Right lobe of liver (tissue), 6 donors: ENCODE results near the gene MGME1. TPM values are rescaled to one million over a fixed set of nuclear protein-coding genes. Genes with fewer than 3 reads are reported as not detected.

Experiments used
- ATAC-seq, 4 donors: fragments of 200-7000 bp; cut with Tn5 transposase; one replicate each; pipeline ENCODE4 v1.9.1; 2020; ENCODE audit warnings: mild to moderate bottlenecking in 4 of 4, moderate library complexity in 4 of 4
- DNase-seq, 3 donors: peaks; one replicate each; pipeline ENCODE4 v3.0.0-alpha.2; 2020
- H3K27ac ChIP-seq, 3 donors: fragments of 200-600 bp; one replicate each; pipeline ENCODE4 v1.8.0; 2022
- H3K27me3 ChIP-seq, 2 donors: fragments of 200-600 bp; one replicate each; pipeline ENCODE4 v1.8.0; 2022
- H3K36me3 ChIP-seq, 4 donors: fragments of 200-600 bp; sonication (generic) in 1 of 4; one replicate each; pipeline versions ENCODE4 v1.5.1 to v1.8.0; 2017 to 2022; ENCODE audit warnings: control low read depth in 1 of 4
- H3K4me1 ChIP-seq, 4 donors: fragments of 200-600 bp; sonication (generic) in 1 of 4; one replicate each; pipeline versions ENCODE4 v1.5.1 to v1.8.0; 2017 to 2022; ENCODE audit warnings: control low read depth in 1 of 4
- H3K4me3 ChIP-seq, 3 donors: fragments of 200-600 bp; one replicate each; pipeline ENCODE4 v1.8.0; 2022
- H3K9me3 ChIP-seq, 4 donors: fragments of 200-600 bp; sonication (generic) in 1 of 4; one replicate each; pipeline versions ENCODE4 v1.5.1 to v1.8.0; 2017 to 2022; ENCODE audit warnings: control low read depth in 1 of 4
- CTCF ChIP-seq, 4 donors: fragments of 200-600 bp in 3 of 4; fragments of 450-650 bp in 1 of 4; IDR thresholded peaks; one replicate each; pipeline versions ENCODE4 v1.5.1 to v1.8.0; 2016 to 2022; ENCODE audit warnings: antibody characterized with exemption in 4 of 4, mild to moderate bottlenecking in 2 of 4
- POLR2A ChIP-seq: fragments of 450-650 bp; IDR thresholded peaks from one replicate; pipeline ENCODE4 v1.6.1; 2017; ENCODE audit warnings: antibody characterized with exemption, mild to moderate bottlenecking
- WGBS: methylation state at CpG from one replicate; pipeline ENCODE4 v1.1.6; 2018; ENCODE audit warnings: low coverage, low lambda C conversion rate; ENCODE audit not compliant: insufficient coverage; ENCODE audit errors: missing lambda C conversion rate; 5-methylcytosine and 5-hydroxymethylcytosine counted together
- intact Hi-C, 2 donors: fragments of 100-400 bp; cut with DNase I; formaldehyde crosslinking; loops; one replicate each; pipeline versions ENCODE4 v1.11.2 to v1.14.1; 2022
- total RNA-seq, 6 experiments: library from RNA; depleted of rRNA in 2 of 6; stranded (reverse); fragments of >200 nt in 2 of 6; fragmentation: NEBNext Ultra II Directional in 3 of 6; extraction: Animal tissue kit (Norgen Biotek cat#: 25700) in 3 of 6; gene quantifications; one replicate each; pipeline versions ENCODE4 v1.1.0 to v1.2.4, GENCODE V29; 2016 to 2023
- donor health status: DM: no; HTN: yes; CAD: no.
- donor health status: DM: no; HTN: no; CAD: no.
- donor health status: DM: no; HTN: no; CAD: no.
- donor health status: DM: no; HTN: yes; CAD: no.
- donor health status: DM: no; HTN: yes; CAD: no.

Gene MGME1
- total RNA-seq, 6 experiments from 2014 or later: 6.0 to 8.4 (median 7.5) TPM

DNA sequence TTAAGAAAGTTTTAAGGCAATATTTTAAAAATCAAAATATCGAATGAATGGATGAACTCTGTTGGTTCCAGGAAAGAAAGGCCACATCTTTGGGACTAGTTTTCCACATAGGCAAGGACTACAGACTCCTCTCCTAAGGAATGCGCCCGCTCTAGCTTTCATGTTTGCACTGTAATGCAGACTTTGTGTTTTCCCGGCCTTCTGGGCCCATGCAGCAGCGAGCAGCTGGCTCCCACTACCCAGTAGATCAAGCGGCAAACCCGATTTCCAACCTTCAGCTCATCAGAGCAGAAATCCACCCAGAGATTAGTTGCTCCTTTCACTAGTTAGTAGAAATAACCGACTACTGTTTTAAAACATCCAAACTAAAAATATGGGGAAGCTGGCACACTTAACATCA, 61.2 kb downstream of the MGME1 start:
- Histone ChIP-seq H3K27me3 (no peaks in the 10 kb centered on the region), H3K4me1 (no peaks in the 10 kb centered on the region), H3K27ac (no peak overlapping the region), H3K36me3 (no peaks in the 10 kb centered on the region), H3K4me3 (no peak overlapping the region), H3K9me3 (no peaks in the 10 kb centered on the region)
- TF ChIP-seq CTCF (IDR thresholded peaks at IDR 0.05) (no peak), POLR2A (no peak)
- 60% methylated on average over 6 of the region's 8 CpGs for WGBS
- DNase-seq (peak in 1 of 3 donors; percentile 15), ATAC-seq (no peak)
- intact Hi-C loops: no loop called here

DNA sequence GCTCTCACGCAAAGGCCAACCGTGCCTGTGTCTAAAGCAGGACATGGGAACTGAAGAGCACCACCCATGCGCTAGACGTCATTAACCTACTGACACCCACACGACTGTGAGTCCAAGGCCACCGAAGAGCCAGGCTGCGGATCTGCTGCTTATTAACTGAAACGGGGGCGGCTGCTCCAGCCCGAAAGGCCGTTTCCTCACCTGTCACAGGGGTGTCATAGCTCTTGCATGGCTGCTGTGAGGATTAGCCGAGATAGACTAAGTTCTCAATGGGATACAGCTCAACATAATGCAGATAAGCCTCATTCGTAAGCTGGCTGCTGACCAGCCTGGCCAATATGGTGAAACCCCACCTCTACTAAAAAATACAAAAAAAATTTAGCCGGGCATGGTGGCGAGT, 62.2 kb downstream of the MGME1 start:
- ATAC-seq (no peak), DNase-seq (no peak)
- no peak for TF ChIP-seq POLR2A
- TF ChIP-seq CTCF (IDR thresholded peaks at IDR 0.05): no peak
- intact Hi-C loops: no loop called here
- Histone ChIP-seq H3K27me3 (no peaks in the 10 kb centered on the region), H3K36me3 (no peaks in the 10 kb centered on the region), H3K4me1 (no peaks in the 10 kb centered on the region), H3K4me3 (no peak overlapping the region), H3K27ac (no peak overlapping the region), H3K9me3 (no peaks in the 10 kb centered on the region)
- WGBS: 70% methylated on average over 5 of the region's 15 CpGs

GRCh38 chr20:18031888-18032509, 63.2 kb downstream of the MGME1 start:
- no peak for DNase-seq
- Histone ChIP-seq H3K9me3 (no peaks in the 10 kb centered on the region), H3K36me3 (no peaks in the 10 kb centered on the region), H3K4me1 (no peaks in the 10 kb centered on the region), H3K4me3 (no peak overlapping the region), H3K27me3 (no peaks in the 10 kb centered on the region), H3K27ac (no peak overlapping the region)
- WGBS: 71% methylated on average over 7 of the region's 7 CpGs
- no peak for ATAC-seq
- intact Hi-C loops: no loop called here
- TF ChIP-seq POLR2A (no peak), CTCF (IDR thresholded peaks at IDR 0.05) (no peak)

- peak in 1 of 3 donors; percentile 15 for DNase-seq
- Histone ChIP-seq H3K9me3 (no peaks in the 10 kb centered on the region), H3K4me3 (no peak overlapping the region), H3K36me3 (no peaks in the 10 kb centered on the region), H3K27ac (no peak overlapping the region), H3K4me1 (no peaks in the 10 kb centered on the region), H3K27me3 (no peaks in the 10 kb centered on the region)
- no peak for TF ChIP-seq CTCF (IDR thresholded peaks at IDR 0.05)
- no peak for TF ChIP-seq POLR2A
- WGBS: 60% methylated on average over 16 of the region's 17 CpGs
- no peak for ATAC-seq
- intact Hi-C loops: no loop called here
Observed at GRCh38 chr20:18032977-18033892, 64.4 kb downstream of the MGME1 start.
